ENCODE results near the gene UTS2R.

The UTS2R gene

GRCh38 chr17:82371333-82372248, at the start of gene UTS2R:
UTS2R (plus strand) TSS chr17:82371765; CDS start chr17:82374325, 2,560 bp downstream.
- DNase-seq (ENCODE audit: low spot score), result no peak

- DNase-seq (ENCODE audit: low spot score), result no peak
Measured at GRCh38 chr17:82321947-82322466, 49.6 kb upstream of the UTS2R start.

GRCh38 chr17:82322526-82323453, 48.8 kb upstream of the UTS2R start:
- DNase-seq (ENCODE audit: low spot score), result no peak

- no peak for DNase-seq (ENCODE audit: low spot score)
Measured at GRCh38 chr17:82323514-82324234, 47.9 kb upstream of the UTS2R start.

- DNase-seq (ENCODE audit: low spot score), result no peak
Measured at GRCh38 chr17:82324566-82325285, 46.8 kb upstream of the UTS2R start.

GRCh38 chr17:82325286-82326180, 46.0 kb upstream of the UTS2R start:
- no peak for DNase-seq (ENCODE audit: low spot score)

GRCh38 chr17:82327289-82327688, 44.3 kb upstream of the UTS2R start:
- DNase-seq (ENCODE audit: low spot score), result no peak

GRCh38 chr17:82327757-82328140, 43.8 kb upstream of the UTS2R start:
- DNase-seq (ENCODE audit: low spot score), result no peak

- DNase-seq (ENCODE audit: low spot score), result no peak
Measured at GRCh38 chr17:82328141-82328993, 43.2 kb upstream of the UTS2R start.

GRCh38 chr17:82328994-82329507, 42.5 kb upstream of the UTS2R start:
- no peak for DNase-seq (ENCODE audit: low spot score)

- DNase-seq (ENCODE audit: low spot score), result no peak
Measured at GRCh38 chr17:82329683-82330321, 41.8 kb upstream of the UTS2R start.

- peak; percentile 95 for DNase-seq (ENCODE audit: low spot score)
Measured at GRCh38 chr17:82330322-82331239, 41.0 kb upstream of the UTS2R start.

- DNase-seq (ENCODE audit: low spot score), result no peak
Measured at GRCh38 chr17:82331345-82331939, 40.1 kb upstream of the UTS2R start.

GRCh38 chr17:82332669-82333278, 38.8 kb upstream of the UTS2R start:
- DNase-seq (ENCODE audit: low spot score), result peak; percentile 79

- peak; percentile 90 for DNase-seq (ENCODE audit: low spot score)
Measured at GRCh38 chr17:82333279-82334171, 38.0 kb upstream of the UTS2R start, which contains the start of gene SECTM1. SECTM1 (minus strand) TSS chr17:82333766; CDS start chr17:82327240, 6,526 bp downstream.

Data from hepatic stellate cell (primary cell).